ENCODE results near the gene MEF2B. TPM values are rescaled to one million over a fixed set of nuclear protein-coding genes. Genes with fewer than 3 reads are reported as not detected.
"Not testable (repeated sequence)": the region's sequence is repeated elsewhere in the genome, so short reads cannot be mapped to it uniquely, and the experiment has no call there.

MEF2B gene
- total and polyA plus RNA-seq, 2 donors (not counting 3 experiments of a cell fraction or from before 2014, with no cell fraction given) = 0.52 to 1.2 TPM

DNA sequence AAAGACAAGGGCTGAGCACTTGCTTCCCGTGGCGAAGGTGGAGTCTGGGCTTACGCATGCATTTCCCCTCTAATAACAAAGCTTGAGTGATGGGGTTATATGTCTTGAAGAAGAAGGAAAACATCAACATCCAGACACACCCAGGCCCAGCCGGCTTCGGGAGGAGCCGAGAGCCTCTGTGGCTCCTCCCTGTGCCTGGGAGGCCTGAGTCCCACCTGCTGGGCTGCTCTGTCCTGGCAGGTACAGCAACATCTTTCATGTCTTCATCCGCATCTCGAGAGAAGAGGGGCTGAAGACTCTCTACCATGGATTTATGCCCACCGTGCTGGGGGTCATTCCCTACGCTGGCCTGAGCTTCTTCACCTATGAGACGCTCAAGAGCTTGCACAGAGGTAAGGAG is 62.4 kb downstream of the MEF2B start:
- Histone ChIP-seq H3K79me2 (ENCODE audit: control insufficient read depth, insufficient read depth, low read length) (no peaks in the 10 kb centered on the region), H3K27ac (ENCODE audit: insufficient read depth, low read depth, low read length) (no peak overlapping the region), H3K4me2 (ENCODE audit: insufficient read depth, low read length) (no peak overlapping the region), H3K4me1 (ENCODE audit: control insufficient read depth, extremely low read depth, insufficient read depth, low read length) (no peaks in the 10 kb centered on the region), H3K9me3 (replicated peaks; ENCODE audit: control insufficient read depth, insufficient read depth, low read length) (no peaks in the 10 kb centered on the region), H3K4me3 (replicated peaks in 1 of 3; ENCODE audit: insufficient read depth in 1 of 3, low read depth in 1 of 3, low read length in 3 of 3) (no peak overlapping the region), H3K27me3 (ENCODE audit: control insufficient read depth in 2 of 2, insufficient read depth in 2 of 2, low read length in 2 of 2) (no peaks in the 10 kb centered on the region), H2AFZ (ENCODE audit: low read depth, low read length) (no peak overlapping the region), H4K20me1 (replicated peaks; ENCODE audit: control insufficient read depth, extremely low read depth, insufficient read depth, low read length) (no peaks in the 10 kb centered on the region), H3K9ac (replicated peaks; ENCODE audit: extremely low read depth, insufficient read depth, low read length) (no peak overlapping the region), H3K36me3 (ENCODE audit: control insufficient read depth in 2 of 2, extremely low read depth in 1 of 2, insufficient read depth in 2 of 2, low read length in 2 of 2) (no peaks in the 10 kb centered on the region), H3K9me1 (replicated peaks; ENCODE audit: control insufficient read depth, extremely low read depth, insufficient read depth, low read length) (no peaks in the 10 kb centered on the region)
- POLR2A ChIA-PET = no interaction called here
- intact Hi-C loops (cut with micrococcal nuclease) = loop anchor here (5.0 kb wide), 1 partner anchor 45 kb away; the partner anchor contains the start of gene SLC25A42
- FAIRE-seq (no peak), DNase-seq (ENCODE audit: low read depth, low spot score) (no peak)
- dilution Hi-C loops (cut with MboI; ENCODE audit: extremely low pct_ligation_motif_present, low sequenced_read_pairs) = no loop called here
- no TSS peak for BruUV-seq (replicated peaks)
- CTCF ChIA-PET = no interaction called here
- TF ChIP-seq JUN (IDR thresholded peaks at IDR 0.05; ENCODE audit: borderline replicate concordance, insufficient read depth, insufficient read length, low read depth) (no peak), POLR2A (IDR thresholded peaks at IDR 0.05; ENCODE audit: low read depth, low read length) (no peak), EZH2 (IDR thresholded peaks at IDR 0.05; ENCODE audit: borderline replicate concordance, low read depth, low read length, severe bottlenecking) (no peak), GATA2 (IDR thresholded peaks at IDR 0.05; ENCODE audit: insufficient read depth, insufficient read length, low read depth, low read length) (no peak), FOS (IDR thresholded peaks at IDR 0.05; ENCODE audit: borderline replicate concordance, insufficient read depth, low read length) (no peak), POLR2AphosphoS5 (IDR thresholded peaks at IDR 0.05; ENCODE audit: insufficient read depth, low read depth, low read length) (no peak), MYC (IDR thresholded peaks at IDR 0.05; ENCODE audit: low read depth, low read length) (no peak)
- TF ChIP-seq, protein P1, sequence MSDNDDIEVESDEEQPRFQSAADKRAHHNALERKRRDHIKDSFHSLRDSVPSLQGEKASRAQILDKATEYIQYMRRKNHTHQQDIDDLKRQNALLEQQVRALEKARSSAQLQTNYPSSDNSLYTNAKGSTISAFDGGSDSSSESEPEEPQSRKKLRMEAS (IDR thresholded peaks at IDR 0.05; ENCODE audit: insufficient read depth, insufficient read length) = no peak
- TF ChIP-seq, protein P2, sequence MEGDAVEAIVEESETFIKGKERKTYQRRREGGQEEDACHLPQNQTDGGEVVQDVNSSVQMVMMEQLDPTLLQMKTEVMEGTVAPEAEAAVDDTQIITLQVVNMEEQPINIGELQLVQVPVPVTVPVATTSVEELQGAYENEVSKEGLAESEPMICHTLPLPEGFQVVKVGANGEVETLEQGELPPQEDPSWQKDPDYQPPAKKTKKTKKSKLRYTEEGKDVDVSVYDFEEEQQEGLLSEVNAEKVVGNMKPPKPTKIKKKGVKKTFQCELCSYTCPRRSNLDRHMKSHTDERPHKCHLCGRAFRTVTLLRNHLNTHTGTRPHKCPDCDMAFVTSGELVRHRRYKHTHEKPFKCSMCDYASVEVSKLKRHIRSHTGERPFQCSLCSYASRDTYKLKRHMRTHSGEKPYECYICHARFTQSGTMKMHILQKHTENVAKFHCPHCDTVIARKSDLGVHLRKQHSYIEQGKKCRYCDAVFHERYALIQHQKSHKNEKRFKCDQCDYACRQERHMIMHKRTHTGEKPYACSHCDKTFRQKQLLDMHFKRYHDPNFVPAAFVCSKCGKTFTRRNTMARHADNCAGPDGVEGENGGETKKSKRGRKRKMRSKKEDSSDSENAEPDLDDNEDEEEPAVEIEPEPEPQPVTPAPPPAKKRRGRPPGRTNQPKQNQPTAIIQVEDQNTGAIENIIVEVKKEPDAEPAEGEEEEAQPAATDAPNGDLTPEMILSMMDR (IDR thresholded peaks at IDR 0.05; ENCODE audit: extremely low read depth in 1 of 2, insufficient read depth in 1 of 2, low read depth in 1 of 2, low read length in 2 of 2) = no peak

DNA sequence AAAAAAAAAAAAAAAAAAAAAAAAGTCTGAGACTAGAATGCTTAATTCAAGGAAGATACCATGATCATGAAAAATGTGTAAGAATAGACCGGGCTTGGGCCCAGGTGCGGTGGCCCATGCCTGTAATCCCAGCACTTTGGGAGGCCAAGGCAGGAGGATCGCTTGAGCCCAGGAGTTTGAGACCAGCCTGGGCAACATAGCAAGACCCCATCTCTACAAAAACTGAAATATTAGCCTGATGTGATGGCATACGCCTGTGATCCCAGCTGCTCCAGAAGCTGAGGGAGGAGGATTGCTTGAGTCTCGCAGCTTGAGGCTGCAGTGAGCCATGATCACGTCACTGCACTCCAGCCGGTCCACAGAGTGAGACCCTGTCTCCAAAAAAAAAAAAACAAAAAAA is 63.1 kb downstream of the MEF2B start:
- BruUV-seq (replicated peaks); H3K9me1 ChIP-seq (replicated peaks; ENCODE audit: control insufficient read depth, extremely low read depth, insufficient read depth, low read length); CTCF ChIA-PET; POLR2A ChIA-PET; dilution Hi-C loops (cut with MboI; ENCODE audit: extremely low pct_ligation_motif_present, low sequenced_read_pairs); H3K4me2 ChIP-seq (ENCODE audit: insufficient read depth, low read length); H3K79me2 ChIP-seq (ENCODE audit: control insufficient read depth, insufficient read depth, low read length); H3K36me3 ChIP-seq (ENCODE audit: control insufficient read depth in 2 of 2, extremely low read depth in 1 of 2, insufficient read depth in 2 of 2, low read length in 2 of 2); H4K20me1 ChIP-seq (replicated peaks; ENCODE audit: control insufficient read depth, extremely low read depth, insufficient read depth, low read length); FAIRE-seq; H3K9ac ChIP-seq (replicated peaks; ENCODE audit: extremely low read depth, insufficient read depth, low read length); H3K27me3 ChIP-seq (ENCODE audit: control insufficient read depth in 2 of 2, insufficient read depth in 2 of 2, low read length in 2 of 2); H3K9me3 ChIP-seq (replicated peaks; ENCODE audit: control insufficient read depth, insufficient read depth, low read length); H3K4me1 ChIP-seq (ENCODE audit: control insufficient read depth, extremely low read depth, insufficient read depth, low read length); H3K27ac ChIP-seq (ENCODE audit: insufficient read depth, low read depth, low read length); DNase-seq (ENCODE audit: low read depth, low spot score); H3K4me3 ChIP-seq (replicated peaks in 1 of 3; ENCODE audit: insufficient read depth in 1 of 3, low read depth in 1 of 3, low read length in 3 of 3); H2AFZ ChIP-seq (ENCODE audit: low read depth, low read length): not testable (repeated sequence)
- intact Hi-C loops (cut with micrococcal nuclease) = loop anchor here (5.0 kb wide), 1 partner anchor 45 kb away; the partner anchor contains the start of gene SLC25A42
